ENCODE results near the gene CAMTA1.
"Not testable (repeated sequence)": the region's sequence is repeated elsewhere in the genome, so short reads cannot be mapped to it uniquely, and the experiment has no call there.

The CAMTA1 gene

GRCh38 chr1:7689307-7689706 is 904.1 kb downstream of the CAMTA1 start:
- not testable (repeated sequence) for H3K27ac Mint-ChIP-seq

GRCh38 chr1:7690076-7690475 is 904.8 kb downstream of the CAMTA1 start:
- Mint-ChIP-seq H3K27ac (no peak overlapping the region), H3K4me3 (no peak overlapping the region), H3K9me3 (peaks cover 13% of the 10 kb centered on the region), H3K4me1 (ENCODE audit: low read depth) (no peaks in the 10 kb centered on the region), H3K27me3 (peaks cover 24% of the 10 kb centered on the region), H3K36me3 (ENCODE audit: low read depth) (no peaks in the 10 kb centered on the region)
- no peak for DNase-seq

More at GRCh38 chr1:7689307-7689706, 904.1 kb downstream of the CAMTA1 start:
- not testable (repeated sequence) for DNase-seq; H3K4me3 Mint-ChIP-seq; H3K36me3 Mint-ChIP-seq (ENCODE audit: low read depth); H3K4me1 Mint-ChIP-seq (ENCODE audit: low read depth)
- peaks cover 13% of the 10 kb centered on the region for H3K9me3 Mint-ChIP-seq
- H3K27me3 Mint-ChIP-seq, result peaks cover 24% of the 10 kb centered on the region

GRCh38 chr1:7690496-7691182 is 905.4 kb downstream of the CAMTA1 start:
- no peaks in the 10 kb centered on the region for H3K36me3 Mint-ChIP-seq (ENCODE audit: low read depth)
- H3K9me3 Mint-ChIP-seq, result peaks cover 13% of the 10 kb centered on the region

GRCh38 chr1:7691576-7691975 is 906.3 kb downstream of the CAMTA1 start:
- Mint-ChIP-seq H3K4me3 (no peak overlapping the region), H3K9me3 (peaks cover 13% of the 10 kb centered on the region), H3K27me3 (peaks cover 24% of the 10 kb centered on the region), H3K36me3 (ENCODE audit: low read depth) (no peaks in the 10 kb centered on the region), H3K27ac (no peak overlapping the region), H3K4me1 (ENCODE audit: low read depth) (no peaks in the 10 kb centered on the region)
- no peak for DNase-seq

More at GRCh38 chr1:7690496-7691182, 905.4 kb downstream of the CAMTA1 start:
- Mint-ChIP-seq H3K4me1 (ENCODE audit: low read depth) (no peaks in the 10 kb centered on the region), H3K27ac (no peak overlapping the region), H3K4me3 (no peak overlapping the region), H3K27me3 (peaks cover 24% of the 10 kb centered on the region)
- DNase-seq, result no peak

GRCh38 chr1:7692005-7692404 is 906.8 kb downstream of the CAMTA1 start:
- Mint-ChIP-seq H3K4me3 (no peak overlapping the region), H3K27ac (no peak overlapping the region), H3K36me3 (ENCODE audit: low read depth) (no peaks in the 10 kb centered on the region), H3K9me3 (peaks cover 13% of the 10 kb centered on the region), H3K4me1 (ENCODE audit: low read depth) (no peaks in the 10 kb centered on the region), H3K27me3 (peaks cover 22% of the 10 kb centered on the region)
- no peak for DNase-seq

GRCh38 chr1:7693037-7693436 is 907.8 kb downstream of the CAMTA1 start:
- not testable (repeated sequence) for H3K27ac Mint-ChIP-seq; H3K36me3 Mint-ChIP-seq (ENCODE audit: low read depth); H3K4me3 Mint-ChIP-seq; H3K4me1 Mint-ChIP-seq (ENCODE audit: low read depth); DNase-seq
- Mint-ChIP-seq H3K9me3 (peaks cover 13% of the 10 kb centered on the region), H3K27me3 (peaks cover 22% of the 10 kb centered on the region)

- Mint-ChIP-seq H3K36me3 (ENCODE audit: low read depth) (no peaks in the 10 kb centered on the region), H3K27me3 (peaks cover 22% of the 10 kb centered on the region), H3K27ac (no peak overlapping the region), H3K4me1 (ENCODE audit: low read depth) (no peaks in the 10 kb centered on the region), H3K4me3 (no peak overlapping the region), H3K9me3 (peaks cover 13% of the 10 kb centered on the region)
- no peak for DNase-seq
Measured at GRCh38 chr1:7693662-7694061, 908.4 kb downstream of the CAMTA1 start.

GRCh38 chr1:7694600-7695496 is 909.6 kb downstream of the CAMTA1 start:
- Mint-ChIP-seq H3K4me1 (ENCODE audit: low read depth) (peaks cover 10% of the 10 kb centered on the region), H3K27me3 (peaks cover 22% of the 10 kb centered on the region)

GRCh38 chr1:7695497-7696117 is 910.4 kb downstream of the CAMTA1 start:
- no peak overlapping the region for H3K4me3 Mint-ChIP-seq
- peaks cover 10% of the 10 kb centered on the region for H3K4me1 Mint-ChIP-seq (ENCODE audit: low read depth)
- no peak overlapping the region for H3K27ac Mint-ChIP-seq
- DNase-seq, result no peak
- H3K9me3 Mint-ChIP-seq, result peaks cover 13% of the 10 kb centered on the region
- H3K36me3 Mint-ChIP-seq (ENCODE audit: low read depth), result no peaks in the 10 kb centered on the region
- peaks cover 22% of the 10 kb centered on the region for H3K27me3 Mint-ChIP-seq

More at GRCh38 chr1:7694600-7695496, 909.6 kb downstream of the CAMTA1 start:
- Mint-ChIP-seq H3K27ac (no peak overlapping the region), H3K4me3 (no peak overlapping the region), H3K9me3 (peaks cover 13% of the 10 kb centered on the region), H3K36me3 (ENCODE audit: low read depth) (no peaks in the 10 kb centered on the region)
- no peak for DNase-seq

- Mint-ChIP-seq H3K36me3 (ENCODE audit: low read depth) (no peaks in the 10 kb centered on the region), H3K9me3 (peaks cover 4% of the 10 kb centered on the region), H3K27me3 (peaks cover 34% of the 10 kb centered on the region), H3K27ac (no peak overlapping the region), H3K4me1 (ENCODE audit: low read depth) (peaks cover 11% of the 10 kb centered on the region), H3K4me3 (no peak overlapping the region)
- DNase-seq, result no peak
Measured at GRCh38 chr1:7698641-7699040, 913.4 kb downstream of the CAMTA1 start.

GRCh38 chr1:7702365-7702764 is 917.1 kb downstream of the CAMTA1 start:
- peaks cover 21% of the 10 kb centered on the region for H3K4me1 Mint-ChIP-seq (ENCODE audit: low read depth)
- H3K4me3 Mint-ChIP-seq, result no peak overlapping the region

GRCh38 chr1:7703321-7704213 is 918.3 kb downstream of the CAMTA1 start:
- no peaks in the 10 kb centered on the region for H3K9me3 Mint-ChIP-seq
- peaks cover 64% of the 10 kb centered on the region for H3K27me3 Mint-ChIP-seq

More at GRCh38 chr1:7702365-7702764, 917.1 kb downstream of the CAMTA1 start:
- Mint-ChIP-seq H3K27ac (no peak overlapping the region), H3K36me3 (ENCODE audit: low read depth) (no peaks in the 10 kb centered on the region), H3K9me3 (no peaks in the 10 kb centered on the region), H3K27me3 (peaks cover 54% of the 10 kb centered on the region)
- no peak for DNase-seq

GRCh38 chr1:7704214-7705047 is 919.2 kb downstream of the CAMTA1 start:
- Mint-ChIP-seq H3K27me3 (peaks cover 71% of the 10 kb centered on the region), H3K4me1 (ENCODE audit: low read depth) (peaks cover 17% of the 10 kb centered on the region), H3K4me3 (peak overlapping the region; percentile 25), H3K36me3 (ENCODE audit: low read depth) (no peaks in the 10 kb centered on the region), H3K9me3 (no peaks in the 10 kb centered on the region), H3K27ac (no peak overlapping the region)
- DNase-seq, result peak; percentile 95

More at GRCh38 chr1:7703321-7704213, 918.3 kb downstream of the CAMTA1 start:
- Mint-ChIP-seq H3K27ac (no peak overlapping the region), H3K4me3 (peak overlapping the region; percentile 58), H3K4me1 (ENCODE audit: low read depth) (peaks cover 23% of the 10 kb centered on the region), H3K36me3 (ENCODE audit: low read depth) (no peaks in the 10 kb centered on the region)
- DNase-seq, result peak; percentile 41
